CD4-positive, alpha-beta T cell (primary cell): ENCODE measurements around the gene GAS7. TPM values are rescaled to one million over a fixed set of nuclear protein-coding genes. Genes with fewer than 3 reads are reported as not detected.

Source experiments
- ATAC-seq: fragments of 200-7000 bp; cut with Tn5 transposase; one replicate; pipeline ENCODE4 v1.10.0; 2022; ENCODE audit warnings: mild to moderate bottlenecking; ENCODE audit not compliant: poor library complexity
- CTCF ChIA-PET: fragments of 350-600 bp; sonication (Branson Sonifier 250); formaldehyde crosslinking; loops from one replicate; lab custom pipeline; 2021; ENCODE audit warnings: antibody characterized with exemption, inconsistent platforms; lab: Charles Lee
- POLR2A ChIA-PET: fragments of 350-600 bp; sonication (Branson Sonifier 250); formaldehyde crosslinking; loops from one replicate; lab custom pipeline; 2021; ENCODE audit warnings: antibody characterized with exemption, inconsistent platforms; lab: Charles Lee
- DNase-seq, 14 experiments: peaks; one replicate each; pipeline ENCODE4 v3.0.0-alpha.2; 2013 to 2020; ENCODE audit warnings: mixed read lengths in 2 of 14
- H3K27ac ChIP-seq, 2 donors: one replicate each; pipeline versions ENCODE4 v1.5.1 to v1.7.0; 2013; ENCODE audit warnings: low read length in 2 of 2, low read depth in 1 of 2, mild to moderate bottlenecking in 1 of 2
- H3K27me3 ChIP-seq, 2 experiments: 1 replicate in 1 of 2; 2 replicates in 1 of 2; pipeline versions ENCODE4 v1.6.1 to v1.7.0; 2013; ENCODE audit warnings: low read length in 2 of 2, control low read depth in 1 of 2, mild to moderate bottlenecking in 1 of 2, moderate library complexity in 1 of 2; ENCODE audit not compliant: insufficient read depth in 2 of 2, control insufficient read depth in 1 of 2
- H3K36me3 ChIP-seq: one replicate; pipeline ENCODE4 v1.6.1; 2013; ENCODE audit warnings: low read length, control low read depth; ENCODE audit not compliant: insufficient read depth
- H3K4me1 ChIP-seq: one replicate; pipeline ENCODE4 v1.6.1; 2013; ENCODE audit warnings: low read length, control low read depth; ENCODE audit not compliant: insufficient read depth
- H3K4me3 ChIP-seq: one replicate; pipeline ENCODE4 v1.5.1; 2013; ENCODE audit warnings: mild to moderate bottlenecking, low read length, moderate library complexity
- H3K9me3 ChIP-seq, 2 experiments: 1 replicate in 1 of 2; 2 replicates in 1 of 2; pipeline versions ENCODE4 v1.6.1 to v1.7.0; 2013; ENCODE audit warnings: low read length in 2 of 2, mild to moderate bottlenecking in 2 of 2, control low read depth in 1 of 2, moderate library complexity in 1 of 2; ENCODE audit not compliant: control insufficient read depth in 1 of 2, insufficient read depth in 1 of 2
- H3K27ac Mint-ChIP-seq: one replicate; pipeline ENCODE4 v1.8.0; 2020; ENCODE audit warnings: mixed read lengths
- H3K27me3 Mint-ChIP-seq: one replicate; pipeline ENCODE4 v1.8.0; 2021; ENCODE audit warnings: mixed read lengths
- H3K36me3 Mint-ChIP-seq: one replicate; pipeline ENCODE4 v1.8.0; 2021; ENCODE audit warnings: low read depth, mixed read lengths
- H3K4me1 Mint-ChIP-seq: one replicate; pipeline ENCODE4 v1.8.0; 2021; ENCODE audit warnings: low read depth, mixed read lengths
- H3K4me3 Mint-ChIP-seq: one replicate; pipeline ENCODE4 v1.8.0; 2020; ENCODE audit warnings: mild to moderate bottlenecking, mixed read lengths
- H3K9me3 Mint-ChIP-seq: one replicate; pipeline ENCODE4 v1.8.0; 2020; ENCODE audit warnings: mixed read lengths
- intact Hi-C, 2 experiments: fragments of 100-400 bp; cut with DNase I in 1 of 2; cut with micrococcal nuclease in 1 of 2; formaldehyde crosslinking; loops; one replicate each; pipeline versions ENCODE4 v1.15.1 to v1.9.0; 2023 to 2025; cut with DNase I, micrococcal nuclease
- total RNA-seq, 174 experiments: library from RNA in 2 of 174; stranded (reverse) in 2 of 174; gene quantifications; one replicate each; pipeline ENCODE4 v1.2.3 and lab custom pipeline; 2021 to 2026
- TF ChIP-seq, protein P1 (sequence below): fragments of 200-600 bp; IDR thresholded peaks from one replicate; pipeline ENCODE4 v1.8.0; 2022; ENCODE audit warnings: antibody characterized with exemption, mild to moderate bottlenecking

GAS7 gene
- total RNA-seq, 2 experiments from 2014 or later, result 1.8 to 3.4 TPM

- ChIA-PET POLR2A (no interaction called here), CTCF (interaction anchor here (1.5 kb wide), 1 partner anchor 10 kb away, joined by 3 read pairs; no protein-coding TSS in a partner anchor)
- ATAC-seq, result no peak
- TF ChIP-seq, protein P1, sequence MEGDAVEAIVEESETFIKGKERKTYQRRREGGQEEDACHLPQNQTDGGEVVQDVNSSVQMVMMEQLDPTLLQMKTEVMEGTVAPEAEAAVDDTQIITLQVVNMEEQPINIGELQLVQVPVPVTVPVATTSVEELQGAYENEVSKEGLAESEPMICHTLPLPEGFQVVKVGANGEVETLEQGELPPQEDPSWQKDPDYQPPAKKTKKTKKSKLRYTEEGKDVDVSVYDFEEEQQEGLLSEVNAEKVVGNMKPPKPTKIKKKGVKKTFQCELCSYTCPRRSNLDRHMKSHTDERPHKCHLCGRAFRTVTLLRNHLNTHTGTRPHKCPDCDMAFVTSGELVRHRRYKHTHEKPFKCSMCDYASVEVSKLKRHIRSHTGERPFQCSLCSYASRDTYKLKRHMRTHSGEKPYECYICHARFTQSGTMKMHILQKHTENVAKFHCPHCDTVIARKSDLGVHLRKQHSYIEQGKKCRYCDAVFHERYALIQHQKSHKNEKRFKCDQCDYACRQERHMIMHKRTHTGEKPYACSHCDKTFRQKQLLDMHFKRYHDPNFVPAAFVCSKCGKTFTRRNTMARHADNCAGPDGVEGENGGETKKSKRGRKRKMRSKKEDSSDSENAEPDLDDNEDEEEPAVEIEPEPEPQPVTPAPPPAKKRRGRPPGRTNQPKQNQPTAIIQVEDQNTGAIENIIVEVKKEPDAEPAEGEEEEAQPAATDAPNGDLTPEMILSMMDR, result peak; percentile 74
- no peak overlapping the region for H3K4me3 Mint-ChIP-seq
- no peaks in the 10 kb centered on the region for H3K36me3 Mint-ChIP-seq
- Histone ChIP-seq H3K4me1 (peaks cover 3% of the 10 kb centered on the region), H3K9me3 (peaks cover 0 to 21% of the 10 kb centered on the region in 2 experiments), H3K36me3 (no peaks in the 10 kb centered on the region), H3K27ac (no peak overlapping the region), H3K4me3 (no peak overlapping the region), H3K27me3 (no peaks in the 10 kb centered on the region)
- H3K4me1 Mint-ChIP-seq, result no peaks in the 10 kb centered on the region
- H3K9me3 Mint-ChIP-seq, result peaks cover 2% of the 10 kb centered on the region
- intact Hi-C loops, result no loop called here
- H3K27me3 Mint-ChIP-seq, result no peaks in the 10 kb centered on the region
- no peak overlapping the region for H3K27ac Mint-ChIP-seq
- DNase-seq, result peak in 5 of 14 experiments; percentile 2 to 59 (median 33)
These were observed 210.4 kb downstream of the GAS7 start for GRCh38 chr17:9987779-9988585.

GRCh38 chr17:9986754-9987382 lies 211.5 kb downstream of the GAS7 start:
- no peak overlapping the region for H3K4me3 ChIP-seq
- ChIA-PET CTCF (no interaction called here), POLR2A (no interaction called here)
- no peak for DNase-seq
- intact Hi-C loops, result no loop called here
- Mint-ChIP-seq H3K4me3 (no peak overlapping the region), H3K4me1 (no peaks in the 10 kb centered on the region), H3K36me3 (no peaks in the 10 kb centered on the region), H3K27me3 (no peaks in the 10 kb centered on the region), H3K9me3 (no peaks in the 10 kb centered on the region), H3K27ac (no peak overlapping the region)
- H3K27me3 ChIP-seq, result no peaks in the 10 kb centered on the region
- no peak overlapping the region for H3K27ac ChIP-seq
- H3K36me3 ChIP-seq, result no peaks in the 10 kb centered on the region
- TF ChIP-seq, protein P1, result no peak
- H3K9me3 ChIP-seq, result peaks cover 0 to 16% of the 10 kb centered on the region in 2 experiments
- no peak for ATAC-seq
- H3K4me1 ChIP-seq, result peaks cover 3% of the 10 kb centered on the region

DNA sequence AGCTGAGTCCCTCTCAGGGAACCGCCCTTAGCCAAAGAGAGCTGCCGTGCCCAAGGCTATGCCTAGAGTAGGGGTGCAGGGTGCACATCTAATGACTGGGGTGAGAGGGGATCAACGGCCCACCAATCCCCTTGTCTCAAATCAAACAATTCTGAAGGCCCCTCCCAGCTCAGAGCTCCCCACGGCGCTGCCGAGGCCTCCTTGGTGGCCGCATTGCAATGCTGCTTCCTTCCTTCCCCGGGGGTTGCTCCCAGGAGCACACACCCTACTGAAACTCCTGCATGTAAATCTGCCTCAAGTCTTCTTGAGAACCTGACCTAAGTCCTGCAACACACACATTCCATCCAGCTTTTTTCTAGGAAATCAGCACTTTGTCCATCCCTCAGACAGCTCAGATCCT lies 212.8 kb downstream of the GAS7 start:
- Histone ChIP-seq H3K4me1 (peaks cover 3% of the 10 kb centered on the region), H3K4me3 (no peak overlapping the region), H3K27ac (no peak overlapping the region), H3K27me3 (no peaks in the 10 kb centered on the region), H3K9me3 (peaks cover 0 to 15% of the 10 kb centered on the region in 2 experiments), H3K36me3 (no peaks in the 10 kb centered on the region)
- Mint-ChIP-seq H3K9me3 (no peaks in the 10 kb centered on the region), H3K4me3 (no peak overlapping the region), H3K36me3 (no peaks in the 10 kb centered on the region), H3K4me1 (no peaks in the 10 kb centered on the region), H3K27ac (no peak overlapping the region), H3K27me3 (no peaks in the 10 kb centered on the region)
- intact Hi-C loops, result no loop called here
- TF ChIP-seq, protein P1, result no peak
- POLR2A ChIA-PET, result no interaction called here
- CTCF ChIA-PET, result no interaction called here
- DNase-seq, result no peak
- no peak for ATAC-seq
